Activated T-cell treated with anti-CD3 and anti-CD28 coated beads, Interleukin-2, amount 50 U/mL, for 24 hours (primary cell): ENCODE measurements around the gene SMYD3.

Source experiments
- DNase-seq: peaks from one replicate; pipeline ENCODE4 v3.0.0-alpha.2; 2020
- H3K27ac Mint-ChIP-seq: 2 replicates; pipeline ENCODE4 v1.8.0; 2020; ENCODE audit warnings: mild to moderate bottlenecking, mixed read lengths
- H3K27me3 Mint-ChIP-seq: 2 replicates; pipeline ENCODE4 v1.8.0; 2020; ENCODE audit warnings: mixed read lengths
- H3K36me3 Mint-ChIP-seq: 2 replicates; pipeline ENCODE4 v1.8.0; 2020; ENCODE audit warnings: low read depth, mixed read lengths
- H3K4me1 Mint-ChIP-seq: 2 replicates; pipeline ENCODE4 v1.8.0; 2020; ENCODE audit warnings: low read depth, mixed read lengths
- H3K4me3 Mint-ChIP-seq: 2 replicates; pipeline ENCODE4 v1.8.0; 2020; ENCODE audit warnings: mild to moderate bottlenecking, moderate library complexity, mixed read lengths
- H3K9me3 Mint-ChIP-seq: 2 replicates; pipeline ENCODE4 v1.8.0; 2020; ENCODE audit warnings: mixed read lengths

Gene SMYD3

DNA sequence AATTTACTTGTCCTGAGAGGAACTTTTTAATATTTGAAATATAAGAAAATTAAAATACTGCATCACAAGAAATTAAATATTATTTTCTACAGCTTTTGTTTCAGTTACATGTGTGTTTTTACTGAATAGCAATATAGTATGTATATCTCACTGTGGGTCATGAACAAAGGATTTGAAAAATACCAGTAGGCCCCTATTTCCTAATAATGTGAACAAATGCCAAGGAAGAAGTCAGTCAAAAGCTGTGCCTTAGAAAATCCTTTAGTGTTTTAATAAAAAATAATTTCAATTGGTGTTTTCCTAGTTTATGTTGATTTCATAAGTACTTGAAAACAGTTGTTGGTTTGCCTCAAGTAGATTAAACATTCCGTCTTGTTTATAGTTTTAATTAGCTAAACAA, 46.7 kb downstream of the SMYD3 start:
- Mint-ChIP-seq H3K9me3 (no peaks in the 10 kb centered on the region), H3K27ac (no peak overlapping the region), H3K4me3 (no peak overlapping the region), H3K4me1 (peaks cover 26% of the 10 kb centered on the region), H3K27me3 (no peaks in the 10 kb centered on the region), H3K36me3 (peaks cover 11% of the 10 kb centered on the region)
- no peak for DNase-seq

DNA sequence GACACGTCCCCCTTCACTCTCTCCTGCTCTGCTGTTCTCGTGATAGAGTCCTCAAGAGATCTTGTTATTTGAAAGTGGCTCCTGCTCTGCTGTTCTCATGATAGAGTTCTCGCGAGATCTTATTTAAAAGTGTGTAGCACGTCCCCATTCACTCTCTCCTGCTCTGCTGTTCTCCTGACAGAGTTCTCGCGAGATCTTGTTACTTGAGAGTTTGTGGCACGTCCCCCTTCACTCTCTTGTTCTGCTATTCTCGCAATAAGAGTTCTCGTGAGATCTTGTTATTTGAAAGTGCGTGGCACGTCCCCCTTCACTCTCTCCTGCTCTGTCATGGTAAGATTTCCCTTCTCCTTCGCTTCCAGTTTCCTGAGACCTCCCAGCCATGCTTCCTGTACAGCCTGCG, 47.9 kb downstream of the SMYD3 start:
- no peak for DNase-seq
- Mint-ChIP-seq H3K27me3 (no peaks in the 10 kb centered on the region), H3K27ac (no peak overlapping the region), H3K36me3 (peaks cover 11% of the 10 kb centered on the region), H3K4me1 (peaks cover 26% of the 10 kb centered on the region), H3K4me3 (no peak overlapping the region), H3K9me3 (no peaks in the 10 kb centered on the region)

DNA sequence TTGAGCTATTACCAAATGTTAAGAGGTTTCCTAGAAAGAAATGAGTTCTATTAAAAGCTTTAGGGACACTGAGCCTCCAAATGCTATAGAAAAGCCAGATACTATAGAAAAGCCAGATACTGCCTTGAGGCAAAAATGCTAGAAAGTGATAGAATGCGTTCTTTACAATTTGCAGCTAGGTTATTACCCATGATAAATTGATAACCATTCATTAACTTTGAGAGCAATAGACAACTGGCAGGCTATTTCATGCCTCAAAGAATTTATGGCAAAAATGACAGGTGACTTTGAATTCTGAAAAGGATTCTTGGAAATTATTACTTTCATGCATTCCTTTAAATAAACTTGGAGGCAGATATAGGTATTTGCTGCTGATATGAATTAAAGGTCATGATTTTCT, 51.6 kb downstream of the SMYD3 start:
- Mint-ChIP-seq H3K4me3 (no peak overlapping the region), H3K36me3 (peaks cover 7% of the 10 kb centered on the region), H3K27ac (no peak overlapping the region), H3K9me3 (no peaks in the 10 kb centered on the region), H3K4me1 (peaks cover 28% of the 10 kb centered on the region), H3K27me3 (no peaks in the 10 kb centered on the region)
- DNase-seq, result no peak

DNA sequence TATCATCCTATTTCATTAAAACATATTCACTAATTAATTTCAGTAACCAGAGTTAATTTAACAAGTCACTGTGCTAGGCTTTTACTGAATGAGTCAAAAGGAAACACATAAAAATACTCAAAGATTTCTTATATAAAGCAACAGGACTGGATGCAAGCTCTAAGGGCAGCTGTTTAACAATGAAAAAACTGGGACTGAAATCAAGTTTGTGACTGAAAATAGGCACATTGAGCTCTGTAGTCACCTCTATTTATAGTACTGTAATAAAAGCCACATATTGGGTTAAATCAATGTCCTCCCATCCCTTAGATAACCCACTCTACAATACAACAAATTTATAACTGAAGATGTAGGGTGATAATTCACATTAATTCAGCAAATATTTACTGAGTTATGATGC, 52.4 kb downstream of the SMYD3 start:
- Mint-ChIP-seq H3K36me3 (peaks cover 8% of the 10 kb centered on the region), H3K27ac (no peak overlapping the region)
- DNase-seq, result no peak

DNA sequence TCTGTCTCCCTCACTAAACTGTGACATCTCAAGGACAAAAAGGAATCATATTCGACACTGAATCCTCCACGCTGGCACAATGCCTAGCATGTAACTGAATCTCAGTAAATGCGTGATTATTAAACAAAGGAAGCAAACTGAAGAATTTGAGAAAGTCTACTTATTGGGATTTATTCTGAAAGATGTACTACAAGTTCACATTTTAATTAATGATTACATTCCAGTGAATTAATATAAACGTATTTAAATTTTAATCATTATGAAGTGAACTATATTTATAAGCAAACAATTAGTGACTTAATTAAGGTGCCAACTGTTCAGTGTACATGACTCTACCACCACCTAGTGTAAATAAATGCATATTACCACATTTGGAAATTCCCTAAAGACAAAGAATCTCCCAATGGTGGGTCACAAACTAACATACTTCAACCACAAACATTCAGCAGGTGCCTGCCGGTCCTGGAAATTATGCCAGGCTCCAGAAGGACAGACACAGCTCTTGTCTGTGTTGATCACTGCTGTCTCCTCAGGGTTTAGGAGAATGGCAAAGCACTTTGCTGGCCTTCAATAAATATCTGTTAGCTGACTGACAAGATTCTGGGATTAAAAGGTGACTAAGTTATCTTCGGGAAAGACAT, 56.3 kb downstream of the SMYD3 start:
- DNase-seq, result no peak

More for the DNA sequence above, 52.4 kb downstream of the SMYD3 start:
- H3K27me3 Mint-ChIP-seq, result no peaks in the 10 kb centered on the region
- no peaks in the 10 kb centered on the region for H3K9me3 Mint-ChIP-seq
- peaks cover 25% of the 10 kb centered on the region for H3K4me1 Mint-ChIP-seq
- H3K4me3 Mint-ChIP-seq, result no peak overlapping the region

DNA sequence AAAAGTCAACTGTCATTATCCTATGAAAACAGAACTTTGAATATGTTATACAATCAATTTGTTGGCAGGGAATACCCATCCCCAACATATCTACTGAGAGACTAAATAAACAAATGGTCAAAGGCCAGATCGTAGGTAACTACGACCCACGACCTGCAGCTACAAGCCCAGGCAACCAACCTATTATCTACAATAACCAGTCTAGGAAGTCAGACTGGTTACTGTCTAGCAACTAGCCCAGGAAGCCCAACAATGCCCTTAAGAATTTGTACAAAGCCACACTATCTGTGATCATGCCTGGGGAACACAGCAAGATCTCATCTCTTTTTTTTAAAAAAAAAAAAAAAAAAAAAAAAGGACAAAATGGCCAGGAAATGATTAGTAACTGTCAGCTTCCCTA, 58.7 kb downstream of the SMYD3 start:
- H3K4me3 Mint-ChIP-seq, result no peak overlapping the region
- DNase-seq, result no peak
- H3K9me3 Mint-ChIP-seq, result peaks cover 3% of the 10 kb centered on the region
- no peak overlapping the region for H3K27ac Mint-ChIP-seq
- H3K27me3 Mint-ChIP-seq, result no peaks in the 10 kb centered on the region
- H3K4me1 Mint-ChIP-seq, result peaks cover 13% of the 10 kb centered on the region
- H3K36me3 Mint-ChIP-seq, result peaks cover 12% of the 10 kb centered on the region

More for the DNA sequence above, 56.3 kb downstream of the SMYD3 start:
- Mint-ChIP-seq H3K9me3 (peaks cover 3% of the 10 kb centered on the region), H3K27me3 (no peaks in the 10 kb centered on the region), H3K27ac (no peak overlapping the region), H3K36me3 (peaks cover 12% of the 10 kb centered on the region), H3K4me1 (peaks cover 14% of the 10 kb centered on the region), H3K4me3 (no peak overlapping the region)

DNA sequence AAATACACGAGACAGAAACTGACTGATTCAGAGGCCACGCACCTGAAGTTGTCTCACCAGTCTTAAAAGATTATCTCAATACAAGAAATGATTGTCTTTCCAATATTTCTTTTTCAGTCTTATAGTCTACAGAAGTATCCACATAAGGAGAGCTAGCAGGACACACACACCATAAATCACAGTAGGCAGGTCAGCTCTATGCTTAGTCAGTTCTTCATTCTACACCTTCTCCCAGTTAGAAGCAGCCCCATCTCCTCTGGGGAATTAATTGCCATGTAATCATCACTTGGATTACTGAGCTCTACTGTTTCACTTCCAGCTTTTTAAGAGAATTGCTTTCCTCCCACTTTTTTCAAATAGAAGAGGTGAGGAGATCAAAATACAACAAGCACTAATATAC, 59.6 kb downstream of the SMYD3 start:
- Mint-ChIP-seq H3K27ac (no peak overlapping the region), H3K4me3 (no peak overlapping the region), H3K9me3 (peaks cover 3% of the 10 kb centered on the region), H3K27me3 (no peaks in the 10 kb centered on the region), H3K36me3 (peaks cover 12% of the 10 kb centered on the region), H3K4me1 (peaks cover 11% of the 10 kb centered on the region)
- DNase-seq, result no peak

DNA sequence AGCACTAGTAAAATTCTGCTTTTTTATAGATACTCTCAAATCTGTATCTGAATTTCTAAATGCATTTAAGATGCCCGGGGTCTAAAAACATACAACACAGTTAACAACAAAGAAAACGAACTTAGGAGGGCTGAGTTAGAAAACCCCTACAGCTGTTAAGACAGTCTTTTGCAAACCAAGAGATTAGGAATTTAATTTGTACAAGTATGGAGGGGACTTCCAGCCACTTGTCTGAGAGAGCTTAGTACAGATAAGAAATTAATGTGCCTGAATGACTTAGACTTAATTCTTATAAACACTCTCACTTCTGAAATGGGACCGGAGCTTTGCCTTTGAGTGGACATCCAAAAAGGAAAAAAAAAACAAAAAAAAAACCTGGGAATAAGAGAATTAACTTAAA, 61.6 kb downstream of the SMYD3 start:
- Mint-ChIP-seq H3K27ac (no peak overlapping the region), H3K36me3 (peaks cover 23% of the 10 kb centered on the region), H3K4me3 (no peak overlapping the region), H3K4me1 (peaks cover 7% of the 10 kb centered on the region), H3K9me3 (peaks cover 3% of the 10 kb centered on the region), H3K27me3 (no peaks in the 10 kb centered on the region)
- no peak for DNase-seq

DNA sequence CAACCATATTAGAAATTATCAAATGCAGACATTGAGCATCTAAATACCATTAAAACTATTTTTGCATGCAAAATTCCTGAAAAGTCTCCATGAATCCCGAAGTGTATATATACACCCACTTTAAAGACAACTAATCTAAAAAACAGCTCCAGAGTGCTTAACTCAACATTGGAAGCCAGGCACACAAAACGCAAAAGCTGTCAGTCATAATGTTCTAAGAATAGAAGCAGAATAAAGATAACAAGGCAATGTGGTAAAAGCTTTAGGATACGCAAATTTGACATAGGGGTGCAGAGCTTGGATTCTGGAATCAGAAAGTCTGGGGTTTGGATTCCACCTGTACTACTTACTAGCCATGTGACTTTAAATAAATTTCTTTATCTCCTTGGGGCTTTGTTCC, 62.5 kb downstream of the SMYD3 start:
- Mint-ChIP-seq H3K27me3 (no peaks in the 10 kb centered on the region), H3K4me3 (no peak overlapping the region), H3K27ac (no peak overlapping the region), H3K4me1 (peaks cover 6% of the 10 kb centered on the region), H3K36me3 (peaks cover 28% of the 10 kb centered on the region), H3K9me3 (peaks cover 3% of the 10 kb centered on the region)
- no peak for DNase-seq

DNA sequence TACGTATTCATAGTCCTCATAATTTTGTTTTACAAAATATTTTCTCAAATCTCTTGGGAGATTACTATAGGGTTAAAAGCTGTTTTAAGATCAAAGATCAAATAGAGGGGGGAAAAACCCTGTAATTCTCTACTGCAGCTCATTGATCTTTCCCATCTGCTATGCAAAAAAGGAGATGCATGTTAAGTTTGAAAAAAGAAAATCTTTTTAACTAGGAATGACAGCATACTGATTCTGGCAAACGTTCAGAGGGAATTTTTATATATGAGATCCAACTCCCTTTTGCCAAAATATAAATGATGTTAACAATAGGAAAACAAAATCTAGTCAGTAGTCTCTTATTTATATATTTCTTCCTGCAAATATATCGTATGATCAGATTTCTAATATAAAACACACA, 69.1 kb downstream of the SMYD3 start:
- Mint-ChIP-seq H3K4me1 (peaks cover 6% of the 10 kb centered on the region), H3K9me3 (peaks cover 16% of the 10 kb centered on the region), H3K4me3 (no peak overlapping the region), H3K27me3 (no peaks in the 10 kb centered on the region), H3K36me3 (peaks cover 51% of the 10 kb centered on the region), H3K27ac (no peak overlapping the region)
- no peak for DNase-seq

DNA sequence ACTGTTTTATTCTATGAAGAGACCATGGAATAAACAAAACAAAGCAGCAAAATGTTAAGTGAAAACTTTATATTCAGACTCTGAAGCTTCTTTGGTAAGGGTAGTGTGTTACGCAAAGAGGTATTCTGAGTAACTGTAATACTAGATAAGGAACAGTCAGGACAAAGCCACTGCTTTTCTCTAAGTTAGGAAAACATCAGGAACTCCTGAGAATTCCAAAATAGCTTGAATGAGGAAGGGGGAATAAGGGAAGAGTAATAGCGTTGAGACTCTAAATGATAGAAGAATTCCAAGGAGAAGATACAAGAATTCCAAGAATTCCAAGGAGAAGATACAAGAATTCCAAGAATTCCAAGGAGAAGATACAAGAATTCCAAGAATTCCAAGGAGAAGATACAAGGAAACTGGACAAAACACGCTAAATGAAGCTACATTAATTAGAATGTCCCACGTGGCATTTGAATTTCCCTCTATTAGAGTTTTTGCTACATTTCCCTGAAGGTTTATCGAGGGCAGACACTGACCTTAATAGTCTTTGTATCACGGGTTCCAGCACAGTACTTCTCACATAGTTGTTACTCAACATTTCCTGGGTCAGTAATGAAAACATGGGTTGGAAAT, 71.5 kb downstream of the SMYD3 start:
- Mint-ChIP-seq H3K27ac (no peak overlapping the region), H3K4me3 (no peak overlapping the region), H3K9me3 (peaks cover 16% of the 10 kb centered on the region), H3K36me3 (peaks cover 40% of the 10 kb centered on the region), H3K4me1 (peaks cover 6% of the 10 kb centered on the region), H3K27me3 (no peaks in the 10 kb centered on the region)
- no peak for DNase-seq

DNA sequence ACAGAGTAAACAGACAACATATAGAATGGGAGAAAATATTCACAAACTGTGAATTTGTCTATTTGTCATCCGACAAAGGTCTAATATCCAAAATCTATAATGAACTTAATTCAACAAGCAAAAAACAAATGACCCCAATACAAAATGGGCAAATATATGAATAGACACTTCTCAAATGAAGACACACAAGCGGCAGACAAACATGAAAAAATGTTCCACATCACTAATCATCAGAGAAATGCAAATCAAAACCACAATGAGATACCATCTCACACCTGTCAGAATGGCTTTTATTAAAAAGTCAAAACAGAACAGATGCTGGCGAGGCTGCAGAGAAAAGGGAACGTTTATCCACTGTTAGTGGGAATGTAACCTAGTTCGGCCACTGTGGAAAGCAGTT, 72.7 kb downstream of the SMYD3 start:
- H3K4me1 Mint-ChIP-seq, result peaks cover 6% of the 10 kb centered on the region
- no peak for DNase-seq
- H3K36me3 Mint-ChIP-seq, result peaks cover 34% of the 10 kb centered on the region
- no peak overlapping the region for H3K4me3 Mint-ChIP-seq
- H3K27me3 Mint-ChIP-seq, result no peaks in the 10 kb centered on the region
- H3K9me3 Mint-ChIP-seq, result peaks cover 16% of the 10 kb centered on the region
- H3K27ac Mint-ChIP-seq, result no peak overlapping the region

DNA sequence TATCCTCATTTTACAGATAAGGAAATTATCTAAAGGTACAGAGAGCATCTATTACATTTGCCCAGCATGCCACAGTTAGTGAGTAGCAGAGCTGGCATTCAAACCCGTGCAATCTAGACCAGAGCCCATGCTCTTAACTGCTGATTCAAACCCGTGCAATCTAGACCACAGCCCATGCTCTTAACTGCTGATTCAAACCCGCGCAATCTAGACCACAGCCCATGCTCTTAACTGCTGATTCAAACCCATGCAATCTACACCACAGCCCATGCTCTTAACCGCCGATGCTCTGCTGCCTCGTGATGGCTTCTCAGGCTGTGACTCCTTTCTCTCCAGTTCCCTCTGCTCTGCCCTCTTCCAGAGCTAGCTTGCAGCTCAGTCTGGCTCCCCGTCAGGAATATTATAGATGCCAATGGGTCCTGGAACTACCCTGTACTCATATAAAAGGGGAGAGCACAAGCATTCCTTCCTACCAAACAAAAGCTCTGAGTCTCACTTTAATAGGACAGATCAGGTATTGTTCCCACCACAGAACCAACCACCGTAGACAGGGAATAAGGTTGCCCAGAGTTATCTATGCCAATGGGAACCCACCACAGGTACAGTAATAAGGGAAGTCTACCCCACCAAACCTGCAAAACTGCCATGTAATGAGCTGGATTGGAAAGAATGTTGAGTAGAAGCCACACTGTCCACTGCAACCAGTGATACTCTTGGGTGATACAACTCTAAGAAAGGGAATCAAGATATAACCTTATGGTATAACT, 78.4 kb downstream of the SMYD3 start:
- H3K4me1 Mint-ChIP-seq, result peaks cover 17% of the 10 kb centered on the region
- no peak overlapping the region for H3K4me3 Mint-ChIP-seq
- no peaks in the 10 kb centered on the region for H3K9me3 Mint-ChIP-seq
- no peaks in the 10 kb centered on the region for H3K27me3 Mint-ChIP-seq
- H3K36me3 Mint-ChIP-seq, result peaks cover 6% of the 10 kb centered on the region
- DNase-seq, result no peak
- H3K27ac Mint-ChIP-seq, result no peak overlapping the region

DNA sequence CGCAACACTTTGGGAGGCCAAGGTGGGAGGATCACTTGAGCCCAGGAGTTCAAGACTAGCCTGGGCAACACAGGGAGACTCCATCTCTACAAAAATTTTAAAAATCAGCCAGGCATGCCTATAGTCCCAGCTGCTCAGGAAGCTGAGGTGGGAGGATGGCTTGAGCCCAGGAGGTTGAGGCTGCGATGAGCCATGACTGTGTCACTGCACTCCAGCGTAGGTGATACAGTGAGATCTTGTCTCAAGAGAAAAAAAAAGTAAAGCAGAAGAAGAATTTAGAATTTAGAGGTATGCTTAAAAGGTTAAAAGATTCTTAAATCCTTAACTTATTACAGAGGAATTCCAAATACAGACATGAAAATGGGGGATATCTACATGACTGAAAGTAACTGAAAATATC, 79.5 kb downstream of the SMYD3 start:
- Mint-ChIP-seq H3K9me3 (no peaks in the 10 kb centered on the region), H3K27ac (no peak overlapping the region), H3K27me3 (no peaks in the 10 kb centered on the region), H3K36me3 (peaks cover 2% of the 10 kb centered on the region), H3K4me1 (peaks cover 19% of the 10 kb centered on the region), H3K4me3 (no peak overlapping the region)
- DNase-seq, result no peak

DNA sequence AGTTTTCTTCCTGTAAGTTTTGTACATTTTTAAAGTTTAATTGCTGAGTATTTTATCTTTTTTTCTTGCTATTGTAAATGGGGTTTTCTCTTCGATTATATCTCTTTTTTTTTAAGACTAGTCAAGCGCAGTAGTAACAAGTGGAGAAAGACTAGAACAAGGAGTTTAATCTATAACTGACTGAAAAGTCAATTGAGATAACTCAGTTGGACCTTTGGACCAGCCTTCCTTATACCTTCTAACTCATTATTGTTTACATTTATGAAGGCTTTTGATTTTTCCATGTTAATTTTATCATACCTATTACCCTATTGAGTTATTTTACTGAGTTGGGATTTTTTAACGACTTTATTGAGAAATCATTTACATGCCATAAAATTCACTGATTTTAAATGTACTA, 81.2 kb downstream of the SMYD3 start:
- H3K36me3 Mint-ChIP-seq, result peaks cover 2% of the 10 kb centered on the region
- no peak overlapping the region for H3K27ac Mint-ChIP-seq
- peaks cover 19% of the 10 kb centered on the region for H3K4me1 Mint-ChIP-seq
- no peak overlapping the region for H3K4me3 Mint-ChIP-seq
- DNase-seq, result no peak
- H3K27me3 Mint-ChIP-seq, result no peaks in the 10 kb centered on the region
- H3K9me3 Mint-ChIP-seq, result no peaks in the 10 kb centered on the region
